ENCODE results near the gene ICA1. TPM values are rescaled to one million over a fixed set of nuclear protein-coding genes. Genes with fewer than 3 reads are reported as not detected.
A peak's percentile ranks its signal among the peaks of the same experiment; 100 is the strongest.

Gene ICA1
- total and polyA plus RNA-seq, 2 of the 13 experiments (the other 11 are each of a cell fraction or from before 2014, with no cell fraction given), result 0.29 TPM; not detected in 1

DNA sequence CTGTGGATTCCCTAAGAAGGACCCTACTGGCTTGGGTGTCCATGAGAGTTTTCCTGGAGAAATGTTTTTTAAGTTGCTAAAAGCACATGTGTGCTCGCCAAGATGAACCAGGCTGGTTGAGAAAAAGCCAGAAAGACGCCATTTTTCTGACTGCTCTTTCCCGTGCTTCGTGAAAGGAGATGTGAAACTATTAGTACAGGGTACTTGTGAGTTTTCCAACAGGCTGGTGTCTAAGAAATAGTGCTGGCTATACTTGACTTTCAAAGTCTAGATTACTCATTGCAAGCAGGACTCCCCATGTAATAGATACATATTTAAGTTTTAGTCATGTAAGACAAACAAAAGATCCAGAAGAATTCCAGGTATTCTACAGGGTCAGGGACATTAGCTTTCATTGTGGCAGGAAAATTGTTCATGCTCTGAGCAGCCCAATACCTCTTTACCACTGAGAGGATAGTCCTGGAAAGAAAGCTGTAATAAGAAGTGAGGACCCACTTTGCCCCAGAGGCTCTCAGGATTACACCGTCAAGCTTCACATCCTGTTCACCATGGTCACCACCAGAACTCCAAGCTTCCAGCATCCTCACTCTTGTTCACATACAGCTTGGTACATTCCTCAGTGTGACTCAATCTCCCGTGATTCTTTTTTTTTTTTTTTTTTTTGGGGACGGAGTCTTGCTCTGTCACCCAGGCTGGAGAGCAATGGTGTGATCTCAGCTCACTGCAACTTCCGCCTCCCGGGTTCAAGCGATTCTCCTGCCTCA lies 43.8 kb upstream of the ICA1 start:
- no peaks in the 10 kb centered on the region for H3K79me2 ChIP-seq (ENCODE audit: insufficient read depth, low read length)
- intact Hi-C loops (cut with micrococcal nuclease; ENCODE audit: unreplicated experiment) (no loop called here), in situ Hi-C loops (cut with HindIII; ENCODE audit: extremely low pct_ligation_motif_present, low pct_unique_long_range_greater_than_20kb) (no loop called here)
- ChIA-PET CTCF (ENCODE audit: low intra/inter-chr PET ratio, low total read pairs) (no interaction called here), POLR2A (no interaction called here)
- no peak overlapping the region for H2AFZ ChIP-seq (ENCODE audit: low read length)
- no peak overlapping the region for H3K4me3 ChIP-seq (replicated peaks in 1 of 3; ENCODE audit: insufficient read depth in 1 of 3, low read depth in 2 of 3, low read length in 3 of 3)
- no peaks in the 10 kb centered on the region for H3K9me3 ChIP-seq (ENCODE audit: low read length)
- no peaks in the 10 kb centered on the region for H4K20me1 ChIP-seq (ENCODE audit: insufficient read depth, low read length)
- DNase-seq (ENCODE audit: low spot score) (peak; percentile 4), ATAC-seq (no peak), FAIRE-seq (no peak)
- H3K4me2 ChIP-seq (ENCODE audit: low read depth, low read length), result no peak overlapping the region
- TF ChIP-seq ZNF878 (CRISPR knock-in tag; IDR thresholded peaks at IDR 0.05) (no peak), MATR3 (CRISPR knock-in tag; IDR thresholded peaks at IDR 0.05) (no peak), ZFP41 (CRISPR knock-in tag; IDR thresholded peaks at IDR 0.05; ENCODE audit: borderline replicate concordance) (no peak), SCMH1 (CRISPR knock-in tag; IDR thresholded peaks at IDR 0.05; ENCODE audit: borderline replicate concordance) (no peak)
- TF ChIP-seq, protein P1, sequence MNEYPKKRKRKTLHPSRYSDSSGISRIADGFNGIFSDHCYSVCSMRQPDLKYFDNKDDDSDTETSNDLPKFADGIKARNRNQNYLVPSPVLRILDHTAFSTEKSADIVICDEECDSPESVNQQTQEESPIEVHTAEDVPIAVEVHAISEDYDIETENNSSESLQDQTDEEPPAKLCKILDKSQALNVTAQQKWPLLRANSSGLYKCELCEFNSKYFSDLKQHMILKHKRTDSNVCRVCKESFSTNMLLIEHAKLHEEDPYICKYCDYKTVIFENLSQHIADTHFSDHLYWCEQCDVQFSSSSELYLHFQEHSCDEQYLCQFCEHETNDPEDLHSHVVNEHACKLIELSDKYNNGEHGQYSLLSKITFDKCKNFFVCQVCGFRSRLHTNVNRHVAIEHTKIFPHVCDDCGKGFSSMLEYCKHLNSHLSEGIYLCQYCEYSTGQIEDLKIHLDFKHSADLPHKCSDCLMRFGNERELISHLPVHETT (CRISPR knock-in tag; conservative IDR thresholded peaks at IDR 0.05), result no peak
- no peak overlapping the region for H3K27ac ChIP-seq (ENCODE audit: extremely low read length, insufficient read depth, low read length)
- no peaks in the 10 kb centered on the region for H3K4me1 ChIP-seq (ENCODE audit: insufficient read depth, low read length)
- BruUV-seq (replicated peaks), result no TSS peak
- H3K9ac ChIP-seq (ENCODE audit: insufficient read depth, low read depth, low read length), result no peak overlapping the region
- H3K27me3 ChIP-seq (ENCODE audit: control insufficient read depth in 1 of 2, insufficient read depth in 2 of 2, low read length in 2 of 2), result no peaks in the 10 kb centered on the region
- WGBS (ENCODE audit: low lambda C conversion rate), result 53% methylated on average over 10 of the region's 10 CpGs
- no peaks in the 10 kb centered on the region for H3K36me3 ChIP-seq (replicated peaks in 1 of 2; ENCODE audit: control insufficient read depth in 1 of 2, insufficient read depth in 2 of 2, low read length in 2 of 2)

DNA sequence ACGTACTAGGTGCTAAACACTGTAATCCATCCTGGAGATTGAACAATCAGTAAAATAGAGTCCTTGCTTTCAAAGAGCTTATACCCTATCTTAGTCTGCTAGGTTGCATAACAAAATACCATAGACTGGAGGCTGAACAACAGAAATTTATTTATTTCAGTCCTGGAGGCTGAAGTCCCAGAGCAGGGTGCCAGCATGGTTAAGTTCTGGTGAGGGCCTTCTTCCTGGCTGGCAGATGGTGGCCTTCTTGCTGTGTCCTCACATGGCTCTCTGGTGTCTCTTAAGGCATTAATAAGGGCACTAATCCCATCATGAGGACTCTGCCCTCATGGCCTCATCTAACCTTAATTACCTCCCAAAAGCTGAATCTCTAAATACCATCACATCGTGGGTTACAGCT lies 43.1 kb upstream of the ICA1 start:
- CTCF ChIA-PET (ENCODE audit: low intra/inter-chr PET ratio, low total read pairs), result no interaction called here
- TF ChIP-seq CBX1 (IDR thresholded peaks at IDR 0.05; ENCODE audit: low read depth) (no peak), NPAS2 (CRISPR knock-in tag; IDR thresholded peaks at IDR 0.05; ENCODE audit: borderline replicate concordance) (no peak), JUN (CRISPR knock-in tag; IDR thresholded peaks at IDR 0.05) (no peak), ZMAT3 (CRISPR knock-in tag; conservative IDR thresholded peaks at IDR 0.05) (no peak), ZNF615 (CRISPR knock-in tag; IDR thresholded peaks at IDR 0.05; ENCODE audit: borderline replicate concordance) (no peak), RBM39 (IDR thresholded peaks at IDR 0.05; ENCODE audit: low read depth, low read length, poor library complexity, severe bottlenecking) (no peak), ZNF75D (CRISPR knock-in tag; IDR thresholded peaks at IDR 0.05; ENCODE audit: borderline replicate concordance) (no peak), ZNF570 (CRISPR knock-in tag; IDR thresholded peaks at IDR 0.05; ENCODE audit: borderline replicate concordance) (no peak), CREB1 (IDR thresholded peaks at IDR 0.05) (no peak), CREB1 (CRISPR knock-in tag; IDR thresholded peaks at IDR 0.05) (no peak), ZKSCAN8 (CRISPR knock-in tag; IDR thresholded peaks at IDR 0.05; ENCODE audit: borderline replicate concordance) (no peak), CAMTA2 (CRISPR knock-in tag; IDR thresholded peaks at IDR 0.05; ENCODE audit: borderline replicate concordance) (no peak)
- TF ChIP-seq, protein P2, sequence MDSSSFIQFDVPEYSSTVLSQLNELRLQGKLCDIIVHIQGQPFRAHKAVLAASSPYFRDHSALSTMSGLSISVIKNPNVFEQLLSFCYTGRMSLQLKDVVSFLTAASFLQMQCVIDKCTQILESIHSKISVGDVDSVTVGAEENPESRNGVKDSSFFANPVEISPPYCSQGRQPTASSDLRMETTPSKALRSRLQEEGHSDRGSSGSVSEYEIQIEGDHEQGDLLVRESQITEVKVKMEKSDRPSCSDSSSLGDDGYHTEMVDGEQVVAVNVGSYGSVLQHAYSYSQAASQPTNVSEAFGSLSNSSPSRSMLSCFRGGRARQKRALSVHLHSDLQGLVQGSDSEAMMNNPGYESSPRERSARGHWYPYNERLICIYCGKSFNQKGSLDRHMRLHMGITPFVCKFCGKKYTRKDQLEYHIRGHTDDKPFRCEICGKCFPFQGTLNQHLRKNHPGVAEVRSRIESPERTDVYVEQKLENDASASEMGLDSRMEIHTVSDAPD (CRISPR knock-in tag; IDR thresholded peaks at IDR 0.05), result no peak

More for the DNA sequence above, 43.1 kb upstream of the ICA1 start:
- Histone ChIP-seq H3K9ac (ENCODE audit: insufficient read depth, low read depth, low read length) (no peak overlapping the region), H3K4me3 (replicated peaks in 1 of 3; ENCODE audit: insufficient read depth in 1 of 3, low read depth in 2 of 3, low read length in 3 of 3) (no peak overlapping the region), H4K20me1 (ENCODE audit: insufficient read depth, low read length) (no peaks in the 10 kb centered on the region), H3K36me3 (replicated peaks in 1 of 2; ENCODE audit: control insufficient read depth in 1 of 2, insufficient read depth in 2 of 2, low read length in 2 of 2) (no peaks in the 10 kb centered on the region), H3K9me3 (ENCODE audit: low read length) (no peaks in the 10 kb centered on the region), H3K4me2 (ENCODE audit: low read depth, low read length) (no peak overlapping the region), H3K27ac (ENCODE audit: extremely low read length, insufficient read depth, low read length) (no peak overlapping the region), H3K27me3 (ENCODE audit: control insufficient read depth in 1 of 2, insufficient read depth in 2 of 2, low read length in 2 of 2) (no peaks in the 10 kb centered on the region), H3K79me2 (ENCODE audit: insufficient read depth, low read length) (no peaks in the 10 kb centered on the region), H2AFZ (ENCODE audit: low read length) (no peak overlapping the region), H3K4me1 (ENCODE audit: insufficient read depth, low read length) (no peaks in the 10 kb centered on the region)
- in situ Hi-C loops (cut with HindIII; ENCODE audit: extremely low pct_ligation_motif_present, low pct_unique_long_range_greater_than_20kb), result no loop called here
- DNase-seq (ENCODE audit: low spot score) (no peak), FAIRE-seq (no peak), ATAC-seq (no peak)
- POLR2A ChIA-PET, result no interaction called here
- WGBS (ENCODE audit: low lambda C conversion rate), result 0% methylated on average over 2 of the region's 2 CpGs
- intact Hi-C loops (cut with micrococcal nuclease; ENCODE audit: unreplicated experiment), result no loop called here
- no TSS peak for BruUV-seq (replicated peaks)
